Fibroblast of lung (primary cell): ENCODE data around the gene PCLO.

Experiments used
- EZH2 ChIP-seq: IDR thresholded peaks from 2 replicates; pipeline ENCODE4 v1.5.1; 2012; ENCODE audit warnings: low read length, control low read depth, mild to moderate bottlenecking; ENCODE audit errors: missing control alignments
- TF ChIP-seq, protein P1 (sequence below), 2 donors: IDR thresholded peaks in 1 of 2; conservative IDR thresholded peaks in 1 of 2; 1 replicate in 1 of 2; 2 replicates in 1 of 2; pipeline ENCODE4 v1.5.1; 2011 to 2012; ENCODE audit warnings: low read length in 2 of 2, control low read depth in 1 of 2, inconsistent platforms in 1 of 2, low read depth in 1 of 2, mild to moderate bottlenecking in 1 of 2

DNA sequence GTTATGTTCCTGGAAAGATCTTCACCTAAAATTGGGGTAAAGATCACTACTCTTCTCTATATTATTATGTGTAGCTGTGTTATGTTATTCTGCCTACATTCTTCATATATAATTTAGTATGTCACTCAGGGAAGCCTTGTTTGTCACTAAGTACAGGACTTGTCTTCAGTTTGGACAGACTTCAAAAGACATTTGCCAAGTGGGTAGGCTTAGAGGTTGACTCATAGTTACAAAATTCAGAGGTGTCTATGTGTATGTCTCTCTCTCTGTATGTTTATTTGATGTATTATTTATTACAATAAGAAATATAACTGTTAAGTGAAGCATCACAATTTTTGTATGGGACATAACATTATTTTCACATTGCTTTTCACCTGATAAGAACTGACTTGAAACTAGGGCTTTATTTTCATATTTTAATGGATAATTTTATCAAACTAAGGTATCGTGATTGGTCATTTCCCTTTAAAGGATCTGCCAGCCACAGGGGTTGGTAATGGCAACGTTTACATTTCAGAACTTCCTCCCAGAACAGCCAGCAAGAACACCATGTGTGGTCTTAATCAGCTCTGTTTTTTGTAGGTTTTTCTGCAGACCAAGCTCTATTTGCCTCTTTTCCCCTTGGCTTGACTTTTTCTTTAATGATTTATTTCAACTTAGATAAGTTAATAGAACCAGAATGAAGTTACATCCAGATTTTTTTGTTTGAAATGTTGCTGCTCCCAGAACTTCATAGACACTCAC is 457.0 kb downstream of the PCLO start:
- TF ChIP-seq, protein P1, sequence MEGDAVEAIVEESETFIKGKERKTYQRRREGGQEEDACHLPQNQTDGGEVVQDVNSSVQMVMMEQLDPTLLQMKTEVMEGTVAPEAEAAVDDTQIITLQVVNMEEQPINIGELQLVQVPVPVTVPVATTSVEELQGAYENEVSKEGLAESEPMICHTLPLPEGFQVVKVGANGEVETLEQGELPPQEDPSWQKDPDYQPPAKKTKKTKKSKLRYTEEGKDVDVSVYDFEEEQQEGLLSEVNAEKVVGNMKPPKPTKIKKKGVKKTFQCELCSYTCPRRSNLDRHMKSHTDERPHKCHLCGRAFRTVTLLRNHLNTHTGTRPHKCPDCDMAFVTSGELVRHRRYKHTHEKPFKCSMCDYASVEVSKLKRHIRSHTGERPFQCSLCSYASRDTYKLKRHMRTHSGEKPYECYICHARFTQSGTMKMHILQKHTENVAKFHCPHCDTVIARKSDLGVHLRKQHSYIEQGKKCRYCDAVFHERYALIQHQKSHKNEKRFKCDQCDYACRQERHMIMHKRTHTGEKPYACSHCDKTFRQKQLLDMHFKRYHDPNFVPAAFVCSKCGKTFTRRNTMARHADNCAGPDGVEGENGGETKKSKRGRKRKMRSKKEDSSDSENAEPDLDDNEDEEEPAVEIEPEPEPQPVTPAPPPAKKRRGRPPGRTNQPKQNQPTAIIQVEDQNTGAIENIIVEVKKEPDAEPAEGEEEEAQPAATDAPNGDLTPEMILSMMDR (conservative IDR thresholded peaks at IDR 0.05 in 1 of 2, IDR thresholded peaks at IDR 0.05 in 1 of 2; ENCODE audit: low read depth in 1 of 2, low read length in 2 of 2), result no peak
- TF ChIP-seq EZH2, result no peak
